Measurements from ENCODE around the gene IRF9.

IRF9 gene

GRCh38 chr14:24182110-24182882 lies 21.2 kb downstream of the IRF9 start:
- DNase-seq (ENCODE audit: low read depth) = no peak
- no peak overlapping the region for H3K4me3 ChIP-seq (replicated peaks; ENCODE audit: low read depth, low read length)
- TF ChIP-seq CTCF (IDR thresholded peaks at IDR 0.05; ENCODE audit: low read length, missing control alignments) = no peak

- no peak for DNase-seq (ENCODE audit: low read depth)
- no peak overlapping the region for H3K4me3 ChIP-seq (replicated peaks; ENCODE audit: low read depth, low read length)
- no peak for TF ChIP-seq CTCF (IDR thresholded peaks at IDR 0.05; ENCODE audit: low read length, missing control alignments)
Observed at GRCh38 chr14:24183014-24183481, 22.0 kb downstream of the IRF9 start.

- H3K4me3 ChIP-seq (replicated peaks; ENCODE audit: low read depth, low read length) = no peak overlapping the region
Observed at GRCh38 chr14:24184104-24184970, 23.3 kb downstream of the IRF9 start.

GRCh38 chr14:24185026-24185425 lies 24.0 kb downstream of the IRF9 start:
- no peak overlapping the region for H3K4me3 ChIP-seq (replicated peaks; ENCODE audit: low read depth, low read length)
- TF ChIP-seq CTCF (IDR thresholded peaks at IDR 0.05; ENCODE audit: low read length, missing control alignments) = no peak
- no peak for DNase-seq (ENCODE audit: low read depth)

More at GRCh38 chr14:24184104-24184970, 23.3 kb downstream of the IRF9 start:
- TF ChIP-seq CTCF (IDR thresholded peaks at IDR 0.05; ENCODE audit: low read length, missing control alignments) = no peak
- DNase-seq (ENCODE audit: low read depth) = no peak

GRCh38 chr14:24185741-24186140 lies 24.7 kb downstream of the IRF9 start:
- H3K4me3 ChIP-seq (replicated peaks; ENCODE audit: low read depth, low read length) = no peak overlapping the region
- DNase-seq (ENCODE audit: low read depth) = no peak
- TF ChIP-seq CTCF (IDR thresholded peaks at IDR 0.05; ENCODE audit: low read length, missing control alignments) = no peak

GRCh38 chr14:24186831-24187538 lies 25.9 kb downstream of the IRF9 start:
- TF ChIP-seq CTCF (IDR thresholded peaks at IDR 0.05; ENCODE audit: low read length, missing control alignments) = no peak
- H3K4me3 ChIP-seq (replicated peaks; ENCODE audit: low read depth, low read length) = no peak overlapping the region
- DNase-seq (ENCODE audit: low read depth) = no peak
